Naive B cell (primary cell): ENCODE results near the gene MTMR11. TPM values are rescaled to one million over a fixed set of nuclear protein-coding genes. Genes with fewer than 3 reads are reported as not detected.
A peak's percentile ranks its signal among the peaks of the same experiment; 100 is the strongest.
"Not testable (repeated sequence)": the region's sequence is repeated elsewhere in the genome, so short reads cannot be mapped to it uniquely, and the experiment has no call there.

Experiments
- ATAC-seq, 2 donors: fragments of 150-1000 bp; cut with Tn5 transposase; 2 replicates each; pipeline ENCODE4 v1.10.0; 2021; ENCODE audit warnings: low read depth in 2 of 2, mild to moderate bottlenecking in 2 of 2, moderate library complexity in 2 of 2
- DNase-seq: peaks from one replicate; pipeline ENCODE4 v3.0.0; 2022
- H3K27ac Mint-ChIP-seq, 6 donors: one replicate each; pipeline ENCODE4 v1.8.0; 2020 to 2022; ENCODE audit warnings: mild to moderate bottlenecking in 6 of 6, mixed read lengths in 6 of 6, moderate library complexity in 5 of 6, inconsistent platforms in 2 of 6
- H3K27me3 Mint-ChIP-seq, 3 donors: one replicate each; pipeline ENCODE4 v1.8.0; 2021 to 2022; ENCODE audit warnings: mixed read lengths in 3 of 3, mild to moderate bottlenecking in 1 of 3
- H3K36me3 Mint-ChIP-seq, 2 donors: one replicate each; pipeline ENCODE4 v1.8.0; 2020 to 2022; ENCODE audit warnings: mixed read lengths in 2 of 2, inconsistent platforms in 1 of 2, mild to moderate bottlenecking in 1 of 2
- H3K4me1 Mint-ChIP-seq, 3 donors: one replicate each; pipeline ENCODE4 v1.8.0; 2020 to 2022; ENCODE audit warnings: mixed read lengths in 3 of 3, inconsistent platforms in 1 of 3, mild to moderate bottlenecking in 1 of 3, moderate library complexity in 1 of 3
- H3K4me3 Mint-ChIP-seq, 8 donors: one replicate each; pipeline ENCODE4 v1.8.0; 2020 to 2022; ENCODE audit warnings: mild to moderate bottlenecking in 8 of 8, mixed read lengths in 8 of 8, moderate library complexity in 8 of 8, inconsistent platforms in 2 of 8
- H3K9me3 Mint-ChIP-seq, 7 donors: one replicate each; pipeline ENCODE4 v1.8.0; 2020 to 2022; ENCODE audit warnings: mixed read lengths in 7 of 7, mild to moderate bottlenecking in 5 of 7, inconsistent platforms in 2 of 7, moderate library complexity in 1 of 7
- polyA plus RNA-seq, 6 donors: library from polyadenylated mRNA; unstranded; fragments of 300-500 nt; fragmentation: Illumina TruSeq; gene quantifications; one replicate each; pipeline ENCODE4 v1.2.3, GENCODE V29; 2021; ENCODE audit warnings: low read depth in 6 of 6

Gene MTMR11
- polyA plus RNA-seq, 6 donors from 2014 or later = 0.45 TPM; not detected in 5

DNA sequence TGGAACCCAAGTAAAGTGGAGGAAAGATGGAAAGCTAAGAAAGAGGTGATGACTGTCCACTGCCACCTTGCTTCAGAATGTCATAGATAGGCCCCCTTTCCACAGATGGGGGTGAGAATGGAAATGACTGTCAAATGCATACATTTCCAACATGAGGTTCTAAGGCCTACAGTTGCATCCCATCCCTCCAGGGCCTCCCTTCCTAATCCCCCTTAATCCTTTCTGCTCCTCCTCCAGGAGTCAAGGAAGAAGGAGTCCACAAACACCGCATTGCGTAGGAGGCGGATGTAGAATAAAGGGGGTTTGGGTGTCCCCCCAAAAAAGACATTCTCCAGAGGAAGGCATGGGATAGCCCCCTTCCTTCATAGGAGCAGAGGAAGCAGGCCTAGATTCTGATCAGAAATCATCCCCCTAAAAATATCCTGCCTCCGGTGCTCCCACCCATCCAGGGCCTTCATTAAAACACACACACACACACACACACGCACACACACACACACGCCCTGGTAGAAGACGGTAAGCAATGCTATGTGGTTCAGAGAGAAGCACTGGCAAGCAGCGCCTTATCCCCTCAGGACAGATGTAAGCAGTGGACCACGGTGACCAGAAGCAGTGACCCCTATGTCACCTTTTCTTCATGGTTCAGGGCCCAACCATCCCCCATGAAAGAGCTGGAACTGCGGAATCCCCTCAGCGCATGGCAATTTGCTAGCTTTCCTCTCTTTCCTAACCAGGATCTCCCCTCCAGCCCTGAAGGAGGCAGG lies 21.1 kb downstream of the MTMR11 start:
- peaks cover 24 to 29% (median 26%) of the 10 kb centered on the region in 3 donors for H3K4me1 Mint-ChIP-seq
- peak overlapping the region in 1 of 6 donors; percentile 80 for H3K27ac Mint-ChIP-seq
- H3K4me3 Mint-ChIP-seq = peak overlapping the region in 5 of 8 donors; percentile 14 to 69 (median 59)
- peaks cover 25 to 45% (median 37%) of the 10 kb centered on the region in 3 donors for H3K27me3 Mint-ChIP-seq
- no peak for ATAC-seq
- peaks cover 0 to 2% (median 0%) of the 10 kb centered on the region in 7 donors for H3K9me3 Mint-ChIP-seq
- peaks cover 0 to 7% of the 10 kb centered on the region in 2 donors for H3K36me3 Mint-ChIP-seq
- no peak for DNase-seq

DNA sequence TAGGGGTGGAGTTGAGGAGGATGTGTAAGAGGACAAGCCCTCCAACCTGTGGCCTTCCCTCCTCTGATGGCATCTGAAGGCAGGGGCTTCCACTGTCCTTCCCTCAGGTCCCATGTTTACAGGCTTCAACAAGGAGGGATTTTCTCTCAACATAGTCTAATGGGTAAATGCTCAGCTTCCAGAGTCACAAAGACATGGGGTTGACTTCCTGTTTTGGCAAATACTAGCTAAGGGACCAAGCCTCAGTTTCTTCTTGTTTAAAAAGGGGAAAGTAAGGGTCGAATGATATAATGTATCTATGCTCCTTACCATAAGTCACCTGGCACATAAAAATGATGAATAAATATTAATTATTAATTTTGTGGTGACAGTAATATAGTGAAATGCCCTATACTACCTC lies 22.1 kb downstream of the MTMR11 start:
- ATAC-seq (no peak), DNase-seq (no peak)
- no peak overlapping the region for H3K27ac Mint-ChIP-seq
- H3K36me3 Mint-ChIP-seq = peaks cover 0 to 7% of the 10 kb centered on the region in 2 donors
- H3K4me1 Mint-ChIP-seq = peaks cover 24 to 29% (median 26%) of the 10 kb centered on the region in 3 donors
- peaks cover 0 to 2% (median 0%) of the 10 kb centered on the region in 7 donors for H3K9me3 Mint-ChIP-seq
- peaks cover 22 to 54% (median 37%) of the 10 kb centered on the region in 3 donors for H3K27me3 Mint-ChIP-seq
- no peak overlapping the region for H3K4me3 Mint-ChIP-seq

DNA sequence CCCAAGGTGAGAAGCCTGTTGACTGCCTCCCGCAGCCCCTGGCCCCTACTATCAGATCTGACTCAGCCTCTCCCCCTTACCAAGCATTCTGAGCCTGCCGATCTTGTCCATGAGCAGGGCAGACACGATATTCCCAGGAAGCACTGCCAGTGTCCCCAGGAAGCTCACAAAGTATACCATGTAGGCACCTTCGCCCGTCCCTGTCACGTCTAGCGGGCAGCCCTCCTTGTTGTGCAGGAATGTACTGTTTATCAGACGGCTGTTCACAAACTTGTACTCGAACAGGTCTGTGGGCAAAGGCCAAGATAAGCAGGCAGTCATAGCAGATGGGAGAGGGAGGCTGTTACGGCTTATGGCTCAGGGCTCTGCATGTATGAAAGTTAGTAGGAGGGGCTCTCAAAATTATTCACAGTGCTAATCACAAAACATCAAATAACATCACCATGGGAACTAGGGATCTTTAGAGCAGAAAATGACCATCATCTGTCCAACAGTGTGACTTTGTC lies 30.1 kb downstream of the MTMR11 start:
- DNase-seq (no peak), ATAC-seq (no peak)
- peaks cover 0 to 2% (median 0%) of the 10 kb centered on the region in 3 donors for H3K4me1 Mint-ChIP-seq
- peaks cover 4 to 7% of the 10 kb centered on the region in 2 donors for H3K36me3 Mint-ChIP-seq
- H3K9me3 Mint-ChIP-seq = no peaks in the 10 kb centered on the region
- no peak overlapping the region for H3K4me3 Mint-ChIP-seq
- H3K27ac Mint-ChIP-seq = peak overlapping the region in 1 of 6 donors; percentile 22
- H3K27me3 Mint-ChIP-seq = peaks cover 0 to 34% (median 27%) of the 10 kb centered on the region in 3 donors

DNA sequence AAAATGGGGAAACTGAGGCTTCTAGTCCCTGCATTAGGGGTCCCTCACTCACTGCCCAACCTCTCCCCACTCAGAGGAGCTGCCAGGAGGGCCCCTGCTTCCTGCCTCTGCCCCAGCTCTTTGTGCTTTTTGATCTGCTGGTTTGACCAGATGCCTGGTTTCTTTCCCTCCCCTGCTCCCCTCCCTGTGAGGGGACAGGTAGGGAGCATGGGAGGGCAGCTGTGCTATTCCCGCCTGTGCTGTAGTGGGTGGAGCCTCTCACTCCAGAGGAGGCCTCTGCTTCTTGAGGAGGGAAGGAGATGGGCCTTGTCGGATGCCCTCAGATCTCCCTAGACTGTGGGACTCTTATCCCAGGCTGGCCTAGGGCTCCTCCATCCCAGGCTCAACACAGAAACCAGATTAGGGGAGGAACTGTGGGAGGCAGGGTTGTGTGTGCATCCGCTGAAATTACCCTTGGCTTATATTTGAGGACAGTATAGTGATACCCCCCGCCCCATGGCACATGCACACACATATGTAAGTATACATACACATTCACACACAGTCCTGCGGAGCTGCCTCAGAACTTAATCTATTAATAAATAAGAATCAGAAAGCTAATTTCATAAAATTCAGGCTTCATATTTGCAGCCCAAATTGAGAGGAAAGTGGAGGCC lies 32.7 kb downstream of the MTMR11 start:
- peaks cover 0 to 22% (median 13%) of the 10 kb centered on the region in 3 donors for H3K27me3 Mint-ChIP-seq
- H3K36me3 Mint-ChIP-seq = peaks cover 0 to 4% of the 10 kb centered on the region in 2 donors
- no peak overlapping the region for H3K27ac Mint-ChIP-seq
- H3K4me1 Mint-ChIP-seq = peaks cover 9 to 21% (median 17%) of the 10 kb centered on the region in 3 donors
- H3K9me3 Mint-ChIP-seq = peaks cover 0 to 4% (median 1%) of the 10 kb centered on the region in 7 donors
- ATAC-seq (no peak), DNase-seq (no peak)
- peak overlapping the region in 1 of 8 donors; percentile 51 for H3K4me3 Mint-ChIP-seq

DNA sequence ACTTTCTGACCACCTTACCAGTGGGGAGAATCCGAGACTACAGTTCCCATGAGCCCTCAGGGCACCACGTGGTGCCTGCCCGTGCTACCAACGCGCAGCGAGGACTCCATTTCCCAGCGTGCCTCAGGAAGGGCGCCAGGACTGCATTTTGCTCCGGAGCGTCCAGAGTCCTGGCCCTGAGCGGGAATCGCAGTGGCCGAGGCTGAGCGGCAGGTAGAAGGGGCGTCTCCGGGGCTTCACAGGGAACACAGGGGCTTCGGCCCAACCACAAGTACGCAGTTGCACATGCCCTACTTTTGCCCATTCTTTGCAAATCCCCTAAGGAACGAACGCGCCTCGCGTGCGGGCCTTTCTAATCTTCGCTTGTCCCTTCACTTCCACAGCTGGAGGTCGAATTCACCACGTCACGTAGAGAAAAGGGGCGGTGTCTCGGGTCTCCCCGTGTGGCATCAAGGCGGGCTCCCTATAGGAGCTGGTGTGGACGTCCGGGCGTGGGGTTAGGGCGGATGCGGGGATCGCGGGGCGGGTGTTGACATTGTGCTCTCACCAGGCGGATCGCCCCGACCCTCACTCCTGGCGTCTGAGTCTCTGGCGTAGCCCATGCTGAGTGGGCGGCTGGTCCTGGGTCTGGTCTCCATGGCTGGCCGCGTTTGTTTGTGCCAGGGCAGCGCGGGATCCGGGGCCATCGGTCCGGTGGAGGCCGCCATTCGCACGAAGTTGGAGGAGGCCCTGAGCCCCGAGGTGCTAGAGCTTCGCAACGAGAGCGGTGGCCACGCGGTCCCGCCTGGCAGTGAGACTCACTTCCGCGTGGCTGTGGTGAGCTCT lies 37.0 kb downstream of the MTMR11 start, which contains the start of gene BOLA1:
BOLA1 (plus strand) TSS at position 109 of the 825 bp plus-strand sequence; CDS start at position 601, 492 bp downstream.
- DNase-seq (peak; percentile 74), ATAC-seq (peak; percentile 100)
- peaks cover 9 to 21% (median 19%) of the 10 kb centered on the region in 3 donors for H3K4me1 Mint-ChIP-seq
- H3K9me3 Mint-ChIP-seq = peaks cover 0 to 5% (median 2%) of the 10 kb centered on the region in 7 donors
- H3K27me3 Mint-ChIP-seq = peaks cover 0 to 4% (median 0%) of the 10 kb centered on the region in 3 donors
- H3K27ac Mint-ChIP-seq = peak within 1 kb of the TSS; percentile 84 to 96 (median 92)
- H3K4me3 Mint-ChIP-seq = peak within 1 kb of the TSS; percentile 85 to 99 (median 94)
- peaks cover 0 to 4% of the 10 kb centered on the region in 2 donors for H3K36me3 Mint-ChIP-seq

DNA sequence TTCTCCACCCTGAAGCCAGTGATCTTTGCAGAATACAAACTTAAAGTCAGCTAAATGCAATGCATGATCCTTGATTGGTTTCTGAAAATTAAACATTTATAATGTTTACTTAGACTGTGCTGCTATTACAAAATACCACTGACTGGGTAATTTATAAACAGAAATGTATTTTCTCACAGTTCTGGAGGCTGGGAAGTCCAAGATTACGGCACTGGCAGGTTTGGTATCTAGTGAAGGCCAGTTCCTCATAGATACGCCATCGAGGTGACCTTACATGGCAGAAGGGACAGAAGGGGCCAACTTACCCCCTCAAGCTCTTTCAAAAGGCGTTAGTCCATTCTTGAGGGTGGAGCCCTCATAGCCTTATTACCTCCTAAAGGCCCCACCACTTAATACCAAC lies 40.1 kb downstream of the MTMR11 start:
- DNase-seq (no peak), ATAC-seq (no peak)
- H3K27me3 Mint-ChIP-seq = peaks cover 0 to 4% (median 0%) of the 10 kb centered on the region in 3 donors
- no peaks in the 10 kb centered on the region for H3K36me3 Mint-ChIP-seq
- peak overlapping the region in 1 of 8 donors; percentile 5 for H3K4me3 Mint-ChIP-seq
- peak overlapping the region in 1 of 6 donors; percentile 4 for H3K27ac Mint-ChIP-seq
- H3K4me1 Mint-ChIP-seq = peaks cover 9 to 21% (median 19%) of the 10 kb centered on the region in 3 donors
- peaks cover 0 to 5% (median 2%) of the 10 kb centered on the region in 7 donors for H3K9me3 Mint-ChIP-seq

- DNase-seq = no peak
- no peak overlapping the region for H3K4me3 Mint-ChIP-seq
- H3K27ac Mint-ChIP-seq = no peak overlapping the region
- H3K36me3 Mint-ChIP-seq = no peaks in the 10 kb centered on the region
- no peak for ATAC-seq
- peaks cover 0 to 1% (median 0%) of the 10 kb centered on the region in 3 donors for H3K4me1 Mint-ChIP-seq
- no peaks in the 10 kb centered on the region for H3K27me3 Mint-ChIP-seq
- peaks cover 0 to 3% (median 0%) of the 10 kb centered on the region in 7 donors for H3K9me3 Mint-ChIP-seq
These were observed 47.7 kb downstream of the MTMR11 start for GRCh38 chr1:149888999-149889289.

- H3K4me1 Mint-ChIP-seq = peaks cover 0 to 5% (median 0%) of the 10 kb centered on the region in 3 donors
- H3K27me3 Mint-ChIP-seq = no peaks in the 10 kb centered on the region
- no peak overlapping the region for H3K27ac Mint-ChIP-seq
- peaks cover 0 to 3% (median 0%) of the 10 kb centered on the region in 7 donors for H3K9me3 Mint-ChIP-seq
- no peaks in the 10 kb centered on the region for H3K36me3 Mint-ChIP-seq
- peak; percentile 12 to 17 for ATAC-seq
- H3K4me3 Mint-ChIP-seq = no peak overlapping the region
- no peak for DNase-seq
These were observed 48.3 kb downstream of the MTMR11 start for GRCh38 chr1:149888247-149888998.

- H3K27me3 Mint-ChIP-seq = no peaks in the 10 kb centered on the region
- H3K27ac Mint-ChIP-seq = no peak overlapping the region
- ATAC-seq = peak; percentile 62 to 65
- H3K9me3 Mint-ChIP-seq = peaks cover 0 to 3% (median 0%) of the 10 kb centered on the region in 7 donors
- peak; percentile 90 for DNase-seq
- peaks cover 0 to 8% (median under 1%) of the 10 kb centered on the region in 3 donors for H3K4me1 Mint-ChIP-seq
- no peaks in the 10 kb centered on the region for H3K36me3 Mint-ChIP-seq
- H3K4me3 Mint-ChIP-seq = no peak overlapping the region
These were observed 49.0 kb downstream of the MTMR11 start for GRCh38 chr1:149887456-149888246.

DNA sequence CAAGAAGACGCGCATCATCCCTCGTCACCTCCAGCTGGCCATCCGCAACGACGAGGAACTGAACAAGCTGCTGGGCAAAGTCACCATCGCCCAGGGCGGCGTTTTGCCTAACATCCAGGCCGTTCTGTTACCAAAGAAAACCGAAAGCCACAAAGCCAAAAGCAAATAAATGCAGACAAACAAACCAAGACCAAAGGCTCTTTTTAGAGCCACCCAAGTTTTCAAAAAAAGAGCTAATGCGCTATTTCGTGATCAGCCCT lies 49.6 kb downstream of the MTMR11 start:
- not testable (repeated sequence) for H3K27me3 Mint-ChIP-seq, H3K36me3 Mint-ChIP-seq, ATAC-seq, H3K27ac Mint-ChIP-seq, H3K4me3 Mint-ChIP-seq, H3K9me3 Mint-ChIP-seq, DNase-seq
- H3K4me1 Mint-ChIP-seq = peaks cover 4 to 13% (median 5%) of the 10 kb centered on the region in 3 donors

- no peak overlapping the region for H3K4me3 Mint-ChIP-seq
- no peaks in the 10 kb centered on the region for H3K27me3 Mint-ChIP-seq
- H3K9me3 Mint-ChIP-seq = peaks cover 0 to 3% (median 0%) of the 10 kb centered on the region in 7 donors
- H3K27ac Mint-ChIP-seq = no peak overlapping the region
- no peaks in the 10 kb centered on the region for H3K36me3 Mint-ChIP-seq
- DNase-seq = peak; percentile 92
- peak; percentile 66 to 67 for ATAC-seq
- peaks cover 6 to 18% (median 8%) of the 10 kb centered on the region in 3 donors for H3K4me1 Mint-ChIP-seq
These were observed 50.1 kb downstream of the MTMR11 start for GRCh38 chr1:149886396-149887195.
